ENCODE data around the gene CIBAR2.
A peak's percentile ranks its signal among the peaks of the same experiment; 100 is the strongest.

Gene CIBAR2

DNA sequence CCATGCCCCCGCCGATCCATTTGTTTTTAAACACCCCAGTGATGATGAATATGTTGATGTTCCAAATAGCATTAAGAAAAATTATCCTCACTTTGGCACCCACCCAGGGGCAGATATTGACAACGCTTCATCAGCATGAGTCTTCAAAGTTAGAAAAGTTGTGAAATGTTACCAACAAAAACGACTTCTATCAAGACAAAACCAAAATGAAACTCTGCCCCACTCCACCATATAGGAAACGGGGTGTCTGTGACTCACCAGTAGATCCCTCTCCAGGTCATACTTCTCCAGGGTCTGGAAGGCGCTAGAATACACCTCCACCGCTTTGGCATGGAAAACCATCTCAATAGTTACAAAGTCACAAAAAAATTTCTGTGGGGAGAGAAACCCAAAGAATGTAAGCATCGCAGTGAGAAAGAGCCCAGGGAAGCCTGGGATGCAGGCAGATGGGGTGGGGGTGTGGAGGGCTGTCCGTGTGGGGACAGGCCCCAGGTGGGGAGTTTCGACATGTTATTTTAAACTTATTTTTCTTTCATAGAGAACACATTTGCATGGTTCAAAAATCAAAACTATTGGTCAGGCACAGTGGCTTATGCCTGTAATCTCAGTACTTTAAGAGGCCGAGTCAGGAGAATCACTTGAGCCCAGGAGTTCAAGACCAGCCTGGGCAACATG is 10.2 kb downstream of the CIBAR2 start:
- DNase-seq, result no peak

GRCh38 chr16:85100265-85100664 is 12.0 kb downstream of the CIBAR2 start:
- no peak for DNase-seq

DNA sequence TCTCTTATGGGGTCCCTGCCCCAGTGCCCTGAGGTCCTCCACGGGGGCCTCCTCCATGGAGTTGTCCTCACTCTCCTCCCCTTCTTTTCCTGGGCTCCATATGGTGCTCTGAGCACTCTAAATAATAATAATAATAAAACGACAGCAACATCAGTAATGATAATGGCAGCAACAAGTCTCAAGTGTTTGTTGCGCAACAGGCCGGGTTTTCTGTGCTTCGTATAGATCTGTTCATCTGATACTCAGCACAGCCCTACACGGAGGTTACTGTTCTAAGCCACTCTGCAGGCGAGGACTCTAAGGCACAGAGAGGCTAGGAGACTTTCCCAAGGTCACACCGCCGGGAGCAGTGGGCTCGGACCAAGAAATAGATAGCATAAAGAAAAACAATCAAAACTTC is 13.7 kb downstream of the CIBAR2 start:
- DNase-seq, result no peak

- DNase-seq, result no peak
Measured at GRCh38 chr16:85096921-85097320, 15.4 kb downstream of the CIBAR2 start.

- peak; percentile 20 for DNase-seq
Measured at GRCh38 chr16:85094812-85095211, 17.5 kb downstream of the CIBAR2 start.

DNA sequence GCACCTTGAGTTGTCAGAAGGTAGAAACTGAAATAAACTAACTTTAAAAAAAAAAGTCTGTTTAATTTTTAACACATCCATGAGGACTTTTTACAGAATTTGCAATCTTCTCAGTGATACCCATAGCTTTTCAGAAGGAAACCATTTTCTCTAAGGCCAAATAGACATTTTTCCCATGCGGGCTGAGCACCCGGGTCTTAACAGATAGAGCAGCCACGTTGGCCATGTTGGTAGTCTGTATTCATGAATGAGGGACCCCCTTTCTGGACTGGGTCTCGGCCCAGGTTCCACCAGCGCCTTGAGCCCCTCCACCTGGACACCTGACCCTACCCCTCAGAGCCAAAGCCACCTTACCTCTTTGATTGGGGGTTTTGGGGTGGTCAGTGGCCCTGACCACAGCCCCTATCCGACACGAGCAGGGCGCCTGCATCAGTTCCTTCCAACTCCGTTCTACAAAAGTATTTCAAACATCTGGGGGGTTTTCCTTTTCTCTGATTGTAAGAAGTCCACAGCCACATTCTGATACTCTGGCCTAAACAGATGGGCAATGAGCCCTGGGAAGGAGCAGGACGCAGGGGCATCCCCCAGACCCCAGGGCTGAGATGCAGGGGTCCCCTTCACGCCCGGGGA is 18.0 kb downstream of the CIBAR2 start:
- DNase-seq, result no peak

GRCh38 chr16:85093705-85094104 is 18.6 kb downstream of the CIBAR2 start:
- DNase-seq, result no peak

- no peak for DNase-seq
Measured at GRCh38 chr16:85092851-85093250, 19.4 kb downstream of the CIBAR2 start.

DNA sequence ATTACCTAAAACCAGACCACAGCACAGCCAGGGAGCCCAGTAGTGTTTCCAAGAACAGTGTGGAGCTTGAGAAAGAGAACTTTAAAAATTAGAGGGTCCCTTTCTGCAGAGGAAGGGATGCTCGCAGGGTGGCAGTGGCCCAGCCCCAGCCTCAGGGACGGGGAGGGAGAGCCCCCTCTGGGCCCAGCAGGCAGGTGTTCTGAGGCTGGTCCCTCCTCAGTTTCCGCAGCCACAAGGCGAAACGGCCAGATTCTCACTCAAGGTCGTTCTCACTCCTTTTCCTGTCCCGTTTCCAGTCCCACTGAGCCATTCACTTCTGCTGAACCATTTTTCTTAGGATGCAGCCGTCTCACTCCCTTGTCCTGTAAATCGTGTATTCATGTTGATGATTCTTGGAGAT is 20.0 kb downstream of the CIBAR2 start:
- no peak for DNase-seq

GRCh38 chr16:85091522-85091910 is 20.8 kb downstream of the CIBAR2 start:
- DNase-seq, result no peak

DNA sequence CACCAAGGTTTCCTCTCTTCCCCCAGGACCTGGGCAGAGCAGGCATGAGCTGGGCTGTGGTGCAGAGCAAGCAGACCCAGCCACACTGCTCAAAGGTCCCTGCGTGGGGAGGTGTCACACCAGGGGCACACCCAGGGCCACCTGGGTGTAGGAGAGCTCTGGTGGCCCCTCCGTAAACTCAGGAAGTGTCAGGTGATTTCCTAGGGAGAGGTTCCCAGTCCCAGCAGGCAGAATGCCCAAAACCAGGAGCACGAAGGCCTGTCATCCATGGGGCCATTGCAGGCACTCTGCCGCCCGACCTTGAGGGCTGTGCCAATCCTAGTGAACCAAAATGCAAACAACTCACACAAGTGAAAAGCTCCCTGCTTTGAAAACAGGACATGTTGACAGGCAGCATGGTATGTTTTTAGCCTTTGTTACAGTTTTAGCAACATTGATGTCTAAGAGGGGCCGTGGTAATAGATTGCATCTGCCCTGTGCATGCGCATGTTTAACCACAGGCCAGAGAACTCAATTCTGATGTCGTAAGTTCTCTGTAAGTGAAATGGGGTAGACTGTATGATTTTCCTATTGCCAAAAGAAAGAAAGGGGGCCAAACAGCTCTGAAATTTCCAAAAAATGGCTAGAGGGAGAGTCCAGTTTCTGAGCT is 21.3 kb downstream of the CIBAR2 start:
- DNase-seq, result peak; percentile 36

GRCh38 chr16:85090181-85090580 is 22.1 kb downstream of the CIBAR2 start:
- no peak for DNase-seq

GRCh38 chr16:85089525-85089924 is 22.7 kb downstream of the CIBAR2 start:
- no peak for DNase-seq

DNA sequence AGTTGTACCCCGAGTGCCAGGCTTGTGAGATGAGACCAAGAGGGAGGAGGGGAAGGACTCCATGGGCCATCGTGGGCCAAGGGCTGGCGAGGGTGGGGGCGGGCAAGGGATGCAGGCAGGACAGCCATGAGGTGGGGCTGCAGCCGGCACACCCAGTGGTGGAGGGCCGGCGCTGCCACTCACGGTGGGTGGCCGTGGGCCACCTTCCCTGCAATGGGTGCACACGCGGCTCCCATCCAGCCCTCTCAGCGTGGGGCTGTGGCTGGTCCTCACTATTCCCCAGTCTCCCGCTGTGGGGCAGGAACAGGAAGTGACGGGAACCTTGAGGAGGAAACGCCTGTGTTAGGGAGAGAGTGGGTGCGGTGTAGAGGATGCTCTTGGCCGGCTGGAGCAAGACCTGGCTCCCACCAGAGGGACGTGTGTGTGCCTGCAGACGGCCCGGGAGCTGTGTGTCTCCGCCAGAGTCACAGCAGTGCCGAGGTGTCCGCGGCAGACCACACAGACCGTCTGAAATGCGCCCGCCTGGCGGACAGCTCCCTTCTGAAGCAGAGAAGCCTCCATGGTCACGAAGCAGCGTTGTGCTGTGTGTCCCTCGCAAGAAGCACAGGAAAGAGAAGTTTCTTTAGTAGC is 23.6 kb downstream of the CIBAR2 start:
- DNase-seq, result peak; percentile 34

- DNase-seq, result peak; percentile 38
Measured at GRCh38 chr16:85087899-85088569, 24.2 kb downstream of the CIBAR2 start.

- DNase-seq, result peak; percentile 98
Measured at GRCh38 chr16:85086347-85087291, 25.7 kb downstream of the CIBAR2 start.

- no peak for DNase-seq
Measured at GRCh38 chr16:85085721-85086120, 26.6 kb downstream of the CIBAR2 start.

DNA sequence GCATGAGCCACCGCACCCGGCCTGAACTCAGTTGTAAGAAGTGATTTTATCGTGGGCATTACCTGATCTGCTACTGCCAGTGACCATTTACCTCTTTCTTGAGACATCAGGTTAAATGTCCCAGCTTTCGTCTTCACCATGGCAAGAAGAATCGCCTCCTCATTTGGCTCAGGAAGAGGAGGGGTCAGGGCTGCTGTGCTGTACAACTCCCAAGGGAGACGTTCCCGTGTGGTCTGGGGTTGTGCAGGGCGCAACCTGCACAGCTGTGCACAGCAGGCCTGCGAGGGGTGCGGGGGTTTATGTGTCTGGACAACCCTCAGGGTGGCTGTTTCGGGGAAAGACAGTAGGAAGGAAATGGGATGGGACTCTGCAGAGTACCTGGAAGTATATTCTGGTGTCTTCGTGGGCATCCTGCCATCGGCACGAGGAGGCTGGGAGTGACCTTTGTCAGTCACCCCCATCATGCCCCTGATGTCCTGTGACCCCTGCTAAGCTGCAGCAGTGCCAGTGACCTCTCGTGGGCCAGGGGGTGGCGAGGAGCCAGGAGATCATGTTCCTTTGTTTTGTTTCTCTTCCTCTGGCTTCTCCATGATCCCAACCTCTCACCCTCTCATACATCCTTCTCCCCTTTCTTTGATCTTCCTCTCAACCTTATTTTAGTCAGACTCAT is 27.3 kb downstream of the CIBAR2 start:
- DNase-seq, result no peak

DNA sequence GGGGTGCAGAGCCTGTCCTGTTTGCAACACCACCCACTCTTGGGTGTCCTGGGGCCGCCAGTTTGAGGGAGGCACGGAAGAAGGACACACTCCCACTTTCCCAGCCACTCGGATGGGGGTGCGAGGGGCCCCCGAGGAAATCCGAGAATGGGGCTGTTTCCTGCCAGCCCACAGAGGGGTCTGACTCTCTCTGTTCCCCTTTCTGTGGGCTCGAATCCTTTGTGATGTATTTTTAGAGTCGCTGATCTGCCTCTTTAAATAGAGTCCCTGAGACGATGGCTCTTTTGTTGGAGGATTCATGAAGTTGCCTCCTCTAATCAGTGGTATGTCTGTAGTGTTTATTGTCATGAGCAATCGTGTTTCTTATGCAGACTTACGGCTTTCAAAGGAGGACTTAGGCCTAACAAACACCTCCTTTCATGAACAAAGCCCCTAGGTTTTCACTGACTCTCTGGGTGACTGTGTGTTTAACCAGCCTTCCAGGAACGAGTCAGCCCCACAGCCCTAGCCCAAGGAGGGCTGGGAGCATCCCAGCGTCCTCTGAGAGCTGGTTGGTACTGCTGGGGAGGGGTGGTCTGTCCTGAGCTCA is 29.1 kb downstream of the CIBAR2 start:
- no peak for DNase-seq

- no peak for DNase-seq
Measured at GRCh38 chr16:85082173-85083050, 29.9 kb downstream of the CIBAR2 start.
